ENCODE results near the gene RHCE. TPM values are rescaled to one million over a fixed set of nuclear protein-coding genes. Genes with fewer than 3 reads are reported as not detected.
"Not testable (repeated sequence)": the region's sequence is repeated elsewhere in the genome, so short reads cannot be mapped to it uniquely, and the experiment has no call there.

The RHCE gene
- total and polyA plus RNA-seq, 9 of the 15 experiments (the other 6 are each of a cell fraction or from before 2014, with no cell fraction given) = 5.4 to 31.5 (median 12.6) TPM

GRCh38 chr1:25409641-25410427 lies 10.8 kb downstream of the RHCE start:
- H2AFZ ChIP-seq (ENCODE audit: low read depth, low read length); H3K79me2 ChIP-seq (ENCODE audit: control insufficient read depth, insufficient read depth, low read length); H3K9me3 ChIP-seq (replicated peaks; ENCODE audit: control insufficient read depth, insufficient read depth, low read depth, low read length); FAIRE-seq; H3K27ac ChIP-seq (ENCODE audit: extremely low read depth, low read depth, low read length); H3K9ac ChIP-seq (ENCODE audit: insufficient read depth in 1 of 2, low read depth in 2 of 2, low read length in 2 of 2); ATAC-seq; H3K4me2 ChIP-seq (ENCODE audit: insufficient read depth, low read length); POLR2A ChIA-PET; H3K9me1 ChIP-seq (ENCODE audit: control insufficient read depth, insufficient read depth, low read length); H3K36me3 ChIP-seq (ENCODE audit: control insufficient read depth, insufficient read depth, low read length); BruUV-seq (replicated peaks); H4K20me1 ChIP-seq (replicated peaks; ENCODE audit: control insufficient read depth, insufficient read depth, low read length); H3K4me3 ChIP-seq; H3K27me3 ChIP-seq (ENCODE audit: control insufficient read depth in 2 of 2, insufficient read depth in 2 of 2, low read length in 2 of 2); TF ChIP-seq TEAD4 (CRISPR knock-in tag; IDR thresholded peaks at IDR 0.05; ENCODE audit: borderline replicate concordance): not testable (repeated sequence)
- in situ Hi-C loops (cut with MboI) = loop anchor here (10.0 kb wide), 1 partner anchor 405 kb away; the partner anchor contains the start of gene MTFR1L
- intact Hi-C loops (cut with micrococcal nuclease) = loop anchor here (5.0 kb wide), 1 partner anchor 123 kb away; no protein-coding TSS in a partner anchor
- peaks cover 14 to 20% of the 10 kb centered on the region in 2 experiments; a peak in 4 of 5 replicates for H3K4me1 ChIP-seq (replicated peaks in 1 of 2; ENCODE audit: control insufficient read depth in 2 of 2, insufficient read depth in 2 of 2, low read length in 2 of 2)
- CTCF ChIA-PET (ENCODE audit: low intra/inter-chr PET ratio) = interaction anchor here (0.7 kb wide), 1 partner anchor 9 kb away, joined by 3 read pairs; no protein-coding TSS in a partner anchor
- peak in 2 of 4 experiments; percentile 32 to 62 for DNase-seq (ENCODE audit: extremely low read depth in 1 of 4, low spot score in 3 of 4)
- WGBS (ENCODE audit: insufficient coverage, low coverage, missing lambda C conversion rate) = 46% methylated on average over 8 of the region's 10 CpGs
- TF ChIP-seq ADNP (tag; IDR thresholded peaks at IDR 0.05) (peak; percentile 86), SMARCE1 (IDR thresholded peaks at IDR 0.05) (peak; percentile 85; the same call in 1 of the 2 replicates), BCOR (IDR thresholded peaks at IDR 0.05) (peak; percentile 42; the same call in 1 of the 2 replicates), NFIC (IDR thresholded peaks at IDR 0.05) (peak; percentile 98), MTA1 (IDR thresholded peaks at IDR 0.05; ENCODE audit: borderline replicate concordance) (peak; percentile 62; the same call in 1 of the 2 replicates), RCOR1 (IDR thresholded peaks at IDR 0.05; ENCODE audit: borderline replicate concordance in 1 of 2, low read depth in 2 of 2, low read length in 2 of 2) (0 out of 4 replicates have a peak, but pooled peaks of 1 of the 2 experiments have one; percentile 16), EP300 (IDR thresholded peaks at IDR 0.05; ENCODE audit: low read length) (peak; percentile 24; the same call in 1 of the 2 replicates), NFIX (CRISPR knock-in tag; IDR thresholded peaks at IDR 0.05; ENCODE audit: low read depth) (peak; percentile 73), TCF3 (CRISPR knock-in tag; IDR thresholded peaks at IDR 0.05) (peak; percentile 62), NCOR1 (IDR thresholded peaks at IDR 0.05) (peak; percentile 69), TEAD4 (IDR thresholded peaks at IDR 0.05; ENCODE audit: low read length) (peak; percentile 72), ARID1B (IDR thresholded peaks at IDR 0.05) (peak; percentile 85), CTBP1 (IDR thresholded peaks at IDR 0.05; ENCODE audit: borderline replicate concordance) (peak; percentile 37; the same call in 1 of the 2 replicates), KDM1A (IDR thresholded peaks at IDR 0.05) (peak; percentile 51 to 55), DPF2 (IDR thresholded peaks at IDR 0.05) (peak; percentile 77), PML (IDR thresholded peaks at IDR 0.05; ENCODE audit: low read length) (0 out of 2 replicates have a peak, but pooled peaks have one; percentile 24), ZEB2 (IDR thresholded peaks at IDR 0.05) (0 out of 2 replicates have a peak, but pooled peaks have one; percentile 28), ZBTB2 (IDR thresholded peaks at IDR 0.05) (0 out of 2 replicates have a peak, but pooled peaks have one; percentile 48), KLF16 (IDR thresholded peaks at IDR 0.05) (peak; percentile 47; the same call in 1 of the 2 replicates), SOX6 (IDR thresholded peaks at IDR 0.05) (peak; percentile 65; the same call in 1 of the 2 replicates), HES1 (IDR thresholded peaks at IDR 0.05; ENCODE audit: low read depth) (0 out of 2 replicates have a peak, but pooled peaks have one; percentile 54), SMARCA4 (IDR thresholded peaks at IDR 0.05) (peak; percentile 81), CBFA2T2 (conservative IDR thresholded peaks at IDR 0.05) (peak; percentile 82), SMARCC2 (IDR thresholded peaks at IDR 0.05; ENCODE audit: low read depth) (peak; percentile 57; the same call in 1 of the 2 replicates)

Data from K562 (cell line).